A673 (cell line): ENCODE data around the gene RAMP1. TPM values are rescaled to one million over a fixed set of nuclear protein-coding genes. Genes with fewer than 3 reads are reported as not detected.

ENCODE experiments used
- BruUV-seq: library from RNA; stranded (reverse); fragments of 400-500 nt; replicated peaks from 2 replicates; lab custom pipeline; 2021; lab: Mats Ljungman, UMichigan
- CTCF ChIA-PET: fragments of 300-600 bp; sonication (Branson Sonifier 250); formaldehyde crosslinking; loops from one replicate; lab custom pipeline; 2022; ENCODE audit warnings: antibody characterized with exemption; lab: Charles Lee
- POLR2A ChIA-PET: fragments of 300-600 bp; sonication (Branson Sonifier 250); formaldehyde crosslinking; loops from one replicate; lab custom pipeline; 2022; ENCODE audit warnings: antibody characterized with exemption; ENCODE audit not compliant: low non-redundant PET; lab: Charles Lee
- DNase-seq: peaks from one replicate; pipeline ENCODE4 v3.0.0-alpha.2; 2015; ENCODE audit warnings: low spot score
- H3K27ac ChIP-seq: fragments of 200-600 bp; sonication (generic); 2 replicates; pipeline ENCODE4 v1.5.1; 2016; ENCODE audit warnings: mixed run types, low read depth, mild to moderate bottlenecking, mixed read lengths, antibody characterized with exemption, low read length; ENCODE audit not compliant: poor library complexity, severe bottlenecking
- H3K27me3 ChIP-seq: fragments of 200-600 bp; sonication (generic); replicated peaks from 2 replicates; pipeline ENCODE4 v1.6.1; 2017; ENCODE audit warnings: mixed run types, low read depth, mild to moderate bottlenecking, mixed read lengths, antibody characterized with exemption, low read length; ENCODE audit not compliant: insufficient read depth, poor library complexity
- H3K36me3 ChIP-seq: fragments of 200-600 bp; sonication (generic); 2 replicates; pipeline ENCODE4 v1.6.1; 2016; ENCODE audit warnings: mixed run types, mild to moderate bottlenecking, mixed read lengths, antibody characterized with exemption, low read length; ENCODE audit not compliant: insufficient read depth, poor library complexity, severe bottlenecking
- H3K4me1 ChIP-seq: fragments of 200-600 bp; sonication (generic); 2 replicates; pipeline ENCODE4 v1.6.1; 2017; ENCODE audit warnings: mixed run types, mild to moderate bottlenecking, mixed read lengths, antibody characterized with exemption, low read length; ENCODE audit not compliant: insufficient read depth, poor library complexity, severe bottlenecking
- H3K4me3 ChIP-seq: fragments of 200-600 bp; sonication (generic); 2 replicates; pipeline ENCODE4 v1.5.1; 2016; ENCODE audit warnings: low read depth, mixed run types, mild to moderate bottlenecking, mixed read lengths, low read length; ENCODE audit not compliant: poor library complexity, severe bottlenecking
- H3K9me3 ChIP-seq: fragments of 200-600 bp; sonication (generic); 2 replicates; pipeline ENCODE4 v1.6.1; 2016; ENCODE audit warnings: mixed run types, low read depth, mild to moderate bottlenecking, mixed read lengths, antibody characterized with exemption, low read length; ENCODE audit not compliant: poor library complexity, severe bottlenecking
- EZH2 ChIP-seq: fragments of 200-600 bp; sonication (generic); IDR thresholded peaks from 2 replicates; pipeline ENCODE4 v1.6.1; 2017; ENCODE audit warnings: borderline replicate concordance, low read depth, mild to moderate bottlenecking, mixed read lengths, antibody characterized with exemption, low read length; ENCODE audit not compliant: poor library complexity, severe bottlenecking
- intact Hi-C: fragments of 100-400 bp; cut with micrococcal nuclease; formaldehyde crosslinking; loops from one replicate; pipeline ENCODE4 v1.10.0; 2022; ENCODE audit not compliant: unreplicated experiment
- total RNA-seq: library from RNA; stranded (reverse); gene quantifications from 2 replicates; pipeline ENCODE4 v1.2.3, GENCODE V29; 2021
- TF ChIP-seq, protein P1 (sequence below): fragments of 300-800, 200-600 bp; sonication (generic); conservative IDR thresholded peaks from 2 replicates; pipeline ENCODE4 v1.5.1; 2017; ENCODE audit warnings: low read depth, mild to moderate bottlenecking, antibody characterized with exemption, low read length, moderate library complexity, mixed read lengths

RAMP1 gene
- total RNA-seq, 1 experiment from 2014 or later: 24.8 TPM

GRCh38 chr2:237924164-237924534 lies 64.7 kb downstream of the RAMP1 start:
- POLR2A ChIA-PET: no interaction called here
- DNase-seq: no peak
- no peaks in the 10 kb centered on the region for H3K27me3 ChIP-seq
- no peaks in the 10 kb centered on the region for H3K4me1 ChIP-seq
- no peaks in the 10 kb centered on the region for H3K36me3 ChIP-seq
- intact Hi-C loops: no loop called here
- no peaks in the 10 kb centered on the region for H3K9me3 ChIP-seq
- CTCF ChIA-PET: no interaction called here
- BruUV-seq: no TSS peak
- H3K4me3 ChIP-seq: no peak overlapping the region
- no peak for TF ChIP-seq EZH2
- H3K27ac ChIP-seq: no peak overlapping the region

DNA sequence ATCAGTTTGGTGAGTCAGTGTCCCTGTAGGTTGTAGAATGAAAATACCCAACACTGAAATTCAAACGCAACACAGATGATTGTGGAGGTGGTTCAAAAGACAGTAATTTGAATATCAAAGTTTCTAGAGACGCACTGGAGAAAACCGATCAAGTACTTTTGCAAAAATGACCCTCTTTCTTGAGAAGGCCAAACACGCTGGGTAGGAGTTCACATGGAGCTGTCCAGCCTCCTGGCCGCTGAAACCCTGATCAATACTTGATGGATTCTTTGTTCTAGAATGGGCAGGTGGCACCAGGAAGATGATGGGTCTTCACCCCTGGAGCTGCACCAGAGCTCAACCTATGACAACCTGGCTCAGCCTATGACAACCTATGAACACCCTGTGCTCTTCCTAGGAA lies 67.7 kb downstream of the RAMP1 start:
- no TSS peak for BruUV-seq
- no peak for DNase-seq
- Histone ChIP-seq H3K4me1 (no peaks in the 10 kb centered on the region), H3K9me3 (no peaks in the 10 kb centered on the region), H3K36me3 (no peaks in the 10 kb centered on the region), H3K27ac (no peak overlapping the region), H3K27me3 (no peaks in the 10 kb centered on the region), H3K4me3 (no peak overlapping the region)
- TF ChIP-seq, protein P1, sequence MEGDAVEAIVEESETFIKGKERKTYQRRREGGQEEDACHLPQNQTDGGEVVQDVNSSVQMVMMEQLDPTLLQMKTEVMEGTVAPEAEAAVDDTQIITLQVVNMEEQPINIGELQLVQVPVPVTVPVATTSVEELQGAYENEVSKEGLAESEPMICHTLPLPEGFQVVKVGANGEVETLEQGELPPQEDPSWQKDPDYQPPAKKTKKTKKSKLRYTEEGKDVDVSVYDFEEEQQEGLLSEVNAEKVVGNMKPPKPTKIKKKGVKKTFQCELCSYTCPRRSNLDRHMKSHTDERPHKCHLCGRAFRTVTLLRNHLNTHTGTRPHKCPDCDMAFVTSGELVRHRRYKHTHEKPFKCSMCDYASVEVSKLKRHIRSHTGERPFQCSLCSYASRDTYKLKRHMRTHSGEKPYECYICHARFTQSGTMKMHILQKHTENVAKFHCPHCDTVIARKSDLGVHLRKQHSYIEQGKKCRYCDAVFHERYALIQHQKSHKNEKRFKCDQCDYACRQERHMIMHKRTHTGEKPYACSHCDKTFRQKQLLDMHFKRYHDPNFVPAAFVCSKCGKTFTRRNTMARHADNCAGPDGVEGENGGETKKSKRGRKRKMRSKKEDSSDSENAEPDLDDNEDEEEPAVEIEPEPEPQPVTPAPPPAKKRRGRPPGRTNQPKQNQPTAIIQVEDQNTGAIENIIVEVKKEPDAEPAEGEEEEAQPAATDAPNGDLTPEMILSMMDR: no peak
- no peak for TF ChIP-seq EZH2
- intact Hi-C loops: no loop called here
- ChIA-PET CTCF (no interaction called here), POLR2A (no interaction called here)

- POLR2A ChIA-PET: no interaction called here
- Histone ChIP-seq H3K27me3 (no peaks in the 10 kb centered on the region), H3K4me1 (no peaks in the 10 kb centered on the region), H3K4me3 (no peak overlapping the region), H3K9me3 (no peaks in the 10 kb centered on the region), H3K27ac (no peak overlapping the region), H3K36me3 (no peaks in the 10 kb centered on the region)
- no peak for TF ChIP-seq EZH2
- TF ChIP-seq, protein P1: no peak
- intact Hi-C loops: no loop called here
- no peak for DNase-seq
- CTCF ChIA-PET: no interaction called here
- no TSS peak for BruUV-seq
Measured at GRCh38 chr2:237927986-237928385, 68.6 kb downstream of the RAMP1 start.

GRCh38 chr2:237929979-237930378 lies 70.6 kb downstream of the RAMP1 start:
- H3K27me3 ChIP-seq: no peaks in the 10 kb centered on the region
- no TSS peak for BruUV-seq
- CTCF ChIA-PET: interaction anchor here (0.5 kb wide), 1 partner anchor 50 kb away, joined by 3 read pairs; no protein-coding TSS in a partner anchor
- no peaks in the 10 kb centered on the region for H3K36me3 ChIP-seq
- no peaks in the 10 kb centered on the region for H3K4me1 ChIP-seq
- H3K27ac ChIP-seq: no peak overlapping the region
- intact Hi-C loops: no loop called here
- H3K4me3 ChIP-seq: no peak overlapping the region
- no peak for DNase-seq
- TF ChIP-seq EZH2: no peak
- TF ChIP-seq, protein P1: no peak
- POLR2A ChIA-PET: no interaction called here
- H3K9me3 ChIP-seq: no peaks in the 10 kb centered on the region
